ENCODE measurements around the gene DNASE1L2. TPM values are rescaled to one million over a fixed set of nuclear protein-coding genes. Genes with fewer than 3 reads are reported as not detected.
A peak's percentile ranks its signal among the peaks of the same experiment; 100 is the strongest.
"Not testable (repeated sequence)": the region's sequence is repeated elsewhere in the genome, so short reads cannot be mapped to it uniquely, and the experiment has no call there.

DNASE1L2 gene
- total and polyA plus RNA-seq, 9 donors, result 0.60 to 1.2 (median 0.85) TPM

DNA sequence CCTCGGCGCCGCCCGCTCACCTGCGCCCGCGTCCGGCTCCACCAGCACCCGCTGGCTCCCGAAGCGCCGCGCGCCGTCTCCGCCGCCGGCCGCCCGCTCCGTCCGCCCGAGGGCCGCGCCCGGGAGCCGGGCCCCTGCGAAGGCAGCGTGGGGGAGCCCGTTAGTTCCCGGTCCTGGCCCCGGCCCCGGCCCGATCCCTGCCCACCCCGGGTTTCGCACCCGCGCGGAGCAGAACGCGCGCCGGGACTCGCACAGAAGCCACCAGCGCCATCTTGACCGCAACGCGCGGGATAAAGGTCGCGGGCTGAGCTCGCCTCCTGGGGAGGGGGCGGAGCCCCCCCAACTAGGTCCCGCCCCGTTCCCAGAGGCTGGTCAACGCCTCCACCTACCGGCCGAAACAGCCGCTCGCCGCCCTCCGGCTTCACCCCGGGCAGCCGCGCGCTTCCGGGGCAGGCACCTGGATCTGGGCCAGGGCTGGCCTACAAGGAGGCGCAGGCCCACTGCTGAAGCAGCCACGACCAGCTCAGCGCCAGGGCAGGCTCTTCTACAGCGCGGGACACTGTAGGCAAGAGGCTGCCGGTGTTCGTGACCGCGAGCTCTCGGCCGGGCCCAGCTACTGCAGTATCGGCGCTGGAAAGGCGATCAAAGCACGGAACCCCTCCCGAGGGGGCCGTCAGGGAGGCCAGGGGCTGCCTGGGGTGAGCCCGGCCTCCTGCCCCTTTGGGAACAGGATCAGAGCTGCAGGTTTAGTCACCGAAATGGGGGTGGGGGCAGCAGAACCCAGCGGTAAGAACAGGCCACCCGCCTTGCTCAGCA, 15.3 kb downstream of the DNASE1L2 start, which contains the start of gene ECI1:
Gene ECI1 (minus strand): TSS at position 292 of the 816 bp plus-strand sequence. CDS start 21 bp downstream, at position 271.
- WGBS (ENCODE audit: insufficient coverage), result 2% methylated on average over 85 of the region's 88 CpGs
- peak; percentile 97 for DNase-seq
- Histone ChIP-seq H3K27ac (ENCODE audit: low read length) (peak within 1 kb of the TSS; percentile 81), H3K9me3 (replicated peaks; ENCODE audit: control insufficient read depth, low read depth, low read length) (no peaks in the 10 kb centered on the region), H3K4me3 (ENCODE audit: low read length) (peak within 1 kb of the TSS; percentile 68), H3K36me3 (ENCODE audit: control insufficient read depth, insufficient read depth, low read length) (peaks cover 55% of the 10 kb centered on the region), H3K27me3 (ENCODE audit: control insufficient read depth, insufficient read depth, low read length) (no peaks in the 10 kb centered on the region), H3K4me1 (ENCODE audit: control insufficient read depth, insufficient read depth, low read length) (peaks cover 16% of the 10 kb centered on the region)

DNA sequence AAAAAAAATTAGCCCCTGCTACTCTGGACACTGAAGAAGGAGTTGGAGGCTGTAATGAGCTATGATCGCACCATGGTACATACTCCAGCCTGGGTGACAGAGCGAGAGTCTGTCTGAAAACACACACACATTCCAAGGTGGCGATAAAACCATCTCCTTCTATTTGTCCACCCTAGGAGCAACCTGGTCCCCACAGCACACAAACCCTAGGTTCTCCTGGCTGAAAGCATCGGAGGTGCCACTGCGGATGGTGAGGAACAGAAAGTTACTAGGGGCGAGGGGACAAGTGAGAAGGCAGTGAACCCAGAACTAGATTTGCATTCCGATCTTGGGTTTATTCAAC, 16.5 kb downstream of the DNASE1L2 start:
- DNase-seq, result no peak
- WGBS (ENCODE audit: insufficient coverage), result no CpG with 5 or more reads among the region's 7 CpGs
- peaks cover 56% of the 10 kb centered on the region for H3K36me3 ChIP-seq (ENCODE audit: control insufficient read depth, insufficient read depth, low read length)
- H3K27me3 ChIP-seq (ENCODE audit: control insufficient read depth, insufficient read depth, low read length), result no peaks in the 10 kb centered on the region
- no peak overlapping the region for H3K27ac ChIP-seq (ENCODE audit: low read length)
- peaks cover 16% of the 10 kb centered on the region for H3K4me1 ChIP-seq (ENCODE audit: control insufficient read depth, insufficient read depth, low read length)
- no peaks in the 10 kb centered on the region for H3K9me3 ChIP-seq (replicated peaks; ENCODE audit: control insufficient read depth, low read depth, low read length)
- H3K4me3 ChIP-seq (ENCODE audit: low read length), result no peak overlapping the region

DNA sequence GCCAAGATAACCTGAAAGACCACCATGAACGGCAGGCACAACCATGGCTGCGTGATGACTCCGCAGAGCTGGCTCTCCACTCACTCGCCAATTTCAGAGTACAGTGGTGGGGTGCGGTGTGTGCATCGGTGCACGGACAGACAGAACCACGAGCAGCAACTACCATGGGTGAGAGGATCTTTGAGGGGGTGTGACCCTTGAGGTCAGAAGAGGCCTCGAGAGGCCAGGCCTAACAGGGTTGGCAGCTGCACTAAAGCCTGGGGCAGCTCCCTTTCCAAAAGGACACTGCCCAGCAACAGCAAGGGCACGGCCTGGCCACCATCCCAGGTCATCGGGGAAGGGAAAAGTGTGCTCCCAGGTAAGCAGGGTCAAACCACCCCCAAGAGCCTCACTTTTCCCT, 17.0 kb downstream of the DNASE1L2 start:
- no peak overlapping the region for H3K4me3 ChIP-seq (ENCODE audit: low read length)
- peaks cover 16% of the 10 kb centered on the region for H3K4me1 ChIP-seq (ENCODE audit: control insufficient read depth, insufficient read depth, low read length)
- WGBS (ENCODE audit: insufficient coverage), result 84% methylated on average over 8 of the region's 11 CpGs
- H3K27me3 ChIP-seq (ENCODE audit: control insufficient read depth, insufficient read depth, low read length), result no peaks in the 10 kb centered on the region
- no peak for DNase-seq
- peaks cover 59% of the 10 kb centered on the region for H3K36me3 ChIP-seq (ENCODE audit: control insufficient read depth, insufficient read depth, low read length)
- H3K27ac ChIP-seq (ENCODE audit: low read length), result no peak overlapping the region
- H3K9me3 ChIP-seq (replicated peaks; ENCODE audit: control insufficient read depth, low read depth, low read length), result no peaks in the 10 kb centered on the region

DNA sequence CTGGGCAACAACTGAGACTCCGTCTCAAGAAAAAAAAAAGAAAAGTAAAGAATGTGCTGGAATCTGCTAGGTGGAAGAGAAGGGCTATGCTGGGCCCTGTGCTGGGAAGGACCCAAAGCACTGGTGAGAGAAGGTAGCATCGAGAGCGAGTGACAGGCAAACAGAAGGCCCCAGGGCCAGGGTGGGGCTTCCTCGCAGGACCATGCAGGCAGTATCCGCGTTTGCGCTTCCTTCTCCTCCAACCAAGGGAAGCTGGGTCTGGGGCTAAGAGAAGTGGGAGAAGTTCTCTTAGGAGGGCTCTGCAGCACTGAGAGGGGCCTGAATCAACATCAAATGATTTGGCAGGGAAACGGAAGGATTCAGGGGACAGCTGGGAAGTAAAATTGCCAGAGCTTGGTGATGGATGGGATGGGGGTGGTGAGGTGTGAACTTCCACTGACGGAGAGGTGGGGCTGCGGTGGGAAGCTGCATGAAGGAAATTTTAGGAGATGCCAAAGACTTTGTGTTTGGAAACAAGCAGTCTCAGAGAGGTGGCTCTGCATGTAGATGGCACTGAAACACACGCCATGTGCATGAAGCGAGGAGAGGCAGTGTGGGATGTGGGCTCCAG, 20.4 kb downstream of the DNASE1L2 start:
- DNase-seq, result no peak

DNA sequence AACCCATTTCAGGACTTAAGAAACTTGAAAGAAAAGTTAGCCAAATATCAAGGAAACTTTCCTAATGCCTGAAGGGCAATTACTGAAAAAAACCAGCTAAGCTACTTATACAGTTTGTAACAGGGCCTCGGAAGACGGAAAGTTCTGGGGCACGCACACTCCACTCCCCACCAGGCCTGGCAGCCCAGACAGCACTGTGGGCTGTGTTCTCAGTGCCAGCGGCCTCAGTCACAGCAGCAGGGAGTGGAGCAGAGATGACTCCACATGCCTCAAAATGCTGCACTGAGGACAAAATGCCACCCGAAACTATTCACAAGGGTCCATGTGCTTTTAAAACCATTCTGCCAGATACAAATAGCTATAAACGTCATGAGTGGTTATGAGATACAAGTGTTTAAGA, 21.5 kb downstream of the DNASE1L2 start:
- Histone ChIP-seq H3K36me3 (ENCODE audit: control insufficient read depth, insufficient read depth, low read length) (peaks cover 77% of the 10 kb centered on the region), H3K4me1 (ENCODE audit: control insufficient read depth, insufficient read depth, low read length) (no peaks in the 10 kb centered on the region), H3K4me3 (ENCODE audit: low read length) (no peak overlapping the region), H3K27me3 (ENCODE audit: control insufficient read depth, insufficient read depth, low read length) (no peaks in the 10 kb centered on the region), H3K27ac (ENCODE audit: low read length) (no peak overlapping the region), H3K9me3 (replicated peaks; ENCODE audit: control insufficient read depth, low read depth, low read length) (no peaks in the 10 kb centered on the region)
- no peak for DNase-seq
- 97% methylated on average over 4 of the region's 6 CpGs for WGBS (ENCODE audit: insufficient coverage)

More for the DNA sequence above, 20.4 kb downstream of the DNASE1L2 start:
- Histone ChIP-seq H3K27me3 (ENCODE audit: control insufficient read depth, insufficient read depth, low read length) (no peaks in the 10 kb centered on the region), H3K4me1 (ENCODE audit: control insufficient read depth, insufficient read depth, low read length) (peaks cover 7% of the 10 kb centered on the region), H3K9me3 (replicated peaks; ENCODE audit: control insufficient read depth, low read depth, low read length) (no peaks in the 10 kb centered on the region), H3K36me3 (ENCODE audit: control insufficient read depth, insufficient read depth, low read length) (peaks cover 69% of the 10 kb centered on the region), H3K4me3 (ENCODE audit: low read length) (no peak overlapping the region), H3K27ac (ENCODE audit: low read length) (no peak overlapping the region)
- WGBS (ENCODE audit: insufficient coverage), result 76% methylated on average over 8 of the region's 12 CpGs

DNA sequence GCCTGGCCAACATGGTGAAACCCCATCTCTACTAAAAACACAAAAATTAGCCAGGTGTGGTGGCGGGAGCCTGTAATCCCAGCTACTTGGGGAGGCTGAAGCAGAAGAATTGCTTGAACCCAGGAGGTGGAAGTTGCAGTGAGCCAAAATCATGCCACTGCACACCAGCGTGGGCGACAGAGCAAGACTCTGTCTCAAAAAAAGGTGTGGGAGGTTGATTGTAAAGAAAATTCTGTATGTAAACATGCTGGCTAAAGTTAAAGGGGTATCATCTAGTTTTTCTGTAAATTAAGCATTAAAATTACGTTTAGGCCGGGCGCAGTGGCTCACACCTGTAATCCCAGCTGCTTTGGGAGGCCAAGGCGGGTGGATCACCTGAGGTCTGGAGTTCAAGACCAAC, 22.3 kb downstream of the DNASE1L2 start:
- not testable (repeated sequence) for H3K27me3 ChIP-seq (ENCODE audit: control insufficient read depth, insufficient read depth, low read length); H3K4me3 ChIP-seq (ENCODE audit: low read length); H3K9me3 ChIP-seq (replicated peaks; ENCODE audit: control insufficient read depth, low read depth, low read length); H3K4me1 ChIP-seq (ENCODE audit: control insufficient read depth, insufficient read depth, low read length); DNase-seq; H3K27ac ChIP-seq (ENCODE audit: low read length)
- 95% methylated on average over 6 of the region's 7 CpGs for WGBS (ENCODE audit: insufficient coverage)
- H3K36me3 ChIP-seq (ENCODE audit: control insufficient read depth, insufficient read depth, low read length), result peaks cover 78% of the 10 kb centered on the region

DNA sequence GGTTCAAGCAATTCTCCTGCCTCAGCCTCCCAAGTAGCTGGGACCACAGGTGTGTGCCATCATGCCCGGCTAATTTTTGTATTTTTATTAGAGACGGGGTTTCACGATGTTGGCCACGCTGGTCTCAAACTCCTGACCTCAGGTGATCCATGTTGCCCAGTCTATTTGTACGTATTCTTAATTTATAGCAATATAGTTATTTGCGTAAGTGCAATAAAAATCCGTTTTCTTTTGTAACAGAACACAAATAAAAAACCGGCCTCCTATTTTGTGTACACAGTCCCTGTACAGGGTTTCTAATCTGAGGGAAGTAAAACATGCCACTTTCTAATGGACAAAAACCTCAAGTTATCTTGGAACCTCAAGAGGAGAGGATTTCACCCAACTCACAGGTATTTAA, 24.0 kb downstream of the DNASE1L2 start:
- H3K27me3 ChIP-seq (ENCODE audit: control insufficient read depth, insufficient read depth, low read length), result no peaks in the 10 kb centered on the region
- H3K4me1 ChIP-seq (ENCODE audit: control insufficient read depth, insufficient read depth, low read length), result no peaks in the 10 kb centered on the region
- H3K27ac ChIP-seq (ENCODE audit: low read length), result no peak overlapping the region
- peaks cover 76% of the 10 kb centered on the region for H3K36me3 ChIP-seq (ENCODE audit: control insufficient read depth, insufficient read depth, low read length)
- WGBS (ENCODE audit: insufficient coverage), result no CpG with 5 or more reads among the region's 8 CpGs
- no peak for DNase-seq
- H3K4me3 ChIP-seq (ENCODE audit: low read length), result no peak overlapping the region
- H3K9me3 ChIP-seq (replicated peaks; ENCODE audit: control insufficient read depth, low read depth, low read length), result no peaks in the 10 kb centered on the region

DNA sequence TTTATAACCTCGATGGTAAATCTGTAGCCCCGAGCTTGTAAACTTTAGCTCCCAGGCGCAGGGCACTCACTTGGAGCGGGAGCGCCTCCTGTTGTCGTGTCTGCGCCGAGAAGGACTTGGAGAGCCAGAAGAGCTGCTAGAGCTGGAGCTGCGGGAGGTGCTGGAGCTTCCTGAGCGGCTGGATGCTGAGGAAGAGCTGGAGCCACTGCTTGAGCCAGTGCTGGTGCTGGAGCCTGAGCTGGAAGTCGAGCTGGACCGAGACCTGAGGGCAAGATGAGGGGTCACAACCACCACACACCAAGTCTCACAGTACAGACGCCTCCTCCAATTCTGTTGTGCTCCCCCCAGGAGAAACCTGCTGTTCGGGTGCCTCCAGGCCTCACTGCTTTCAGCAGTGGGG, 26.8 kb downstream of the DNASE1L2 start:
- not testable (repeated sequence) for H3K4me1 ChIP-seq (ENCODE audit: control insufficient read depth, insufficient read depth, low read length); H3K27ac ChIP-seq (ENCODE audit: low read length); H3K9me3 ChIP-seq (replicated peaks; ENCODE audit: control insufficient read depth, low read depth, low read length); H3K4me3 ChIP-seq (ENCODE audit: low read length); H3K27me3 ChIP-seq (ENCODE audit: control insufficient read depth, insufficient read depth, low read length); DNase-seq
- H3K36me3 ChIP-seq (ENCODE audit: control insufficient read depth, insufficient read depth, low read length), result peaks cover 49% of the 10 kb centered on the region
- 86% methylated on average over 11 of the region's 14 CpGs for WGBS (ENCODE audit: insufficient coverage)

DNA sequence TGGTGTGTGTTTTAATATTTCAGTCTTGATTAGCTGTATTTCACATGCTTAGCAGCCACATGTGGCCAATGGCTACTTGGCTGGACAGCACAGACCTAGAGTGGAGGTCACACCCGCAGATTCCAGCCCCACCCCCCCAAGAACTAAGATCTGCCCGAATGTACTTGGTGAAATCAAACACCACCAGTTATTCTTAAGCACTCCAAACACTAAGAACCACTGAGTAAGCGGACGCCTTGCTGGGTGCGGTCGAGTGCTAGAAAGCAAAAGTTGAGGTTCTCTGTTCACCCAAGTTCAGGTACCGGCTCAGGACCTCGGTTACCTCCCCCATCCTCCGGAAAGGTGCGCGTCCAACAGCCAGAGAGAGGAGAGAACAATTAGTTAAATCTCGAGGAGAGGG, 30.6 kb downstream of the DNASE1L2 start:
- not testable (repeated sequence) for H3K9me3 ChIP-seq (replicated peaks; ENCODE audit: control insufficient read depth, low read depth, low read length); DNase-seq; H3K27me3 ChIP-seq (ENCODE audit: control insufficient read depth, insufficient read depth, low read length); H3K27ac ChIP-seq (ENCODE audit: low read length)
- Histone ChIP-seq H3K36me3 (ENCODE audit: control insufficient read depth, insufficient read depth, low read length) (peaks cover 31% of the 10 kb centered on the region), H3K4me1 (ENCODE audit: control insufficient read depth, insufficient read depth, low read length) (peaks cover 27% of the 10 kb centered on the region), H3K4me3 (ENCODE audit: low read length) (peak overlapping the region; percentile 77)
- no CpG with 5 or more reads among the region's 12 CpGs for WGBS (ENCODE audit: insufficient coverage)

DNA sequence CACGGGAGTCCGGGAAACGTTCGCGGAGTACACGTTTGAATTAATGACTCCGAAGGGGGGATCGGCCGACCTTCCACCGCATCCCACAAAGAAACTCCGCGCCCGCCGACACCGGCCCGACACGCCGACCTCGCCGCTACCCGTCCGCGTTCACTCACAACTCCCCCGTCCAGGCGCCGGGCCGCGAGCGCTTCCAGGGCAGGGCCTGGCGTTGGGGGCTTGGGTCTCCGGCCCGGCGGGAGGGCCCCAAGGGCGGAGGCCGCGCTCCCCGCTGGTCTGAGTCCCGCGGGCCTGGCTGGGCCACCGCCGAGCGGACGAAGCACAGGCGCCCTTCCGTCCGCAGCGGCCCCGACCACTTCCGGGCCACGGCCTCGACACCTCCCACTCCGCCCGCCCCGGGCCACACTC, 31.3 kb downstream of the DNASE1L2 start:
- H3K36me3 ChIP-seq (ENCODE audit: control insufficient read depth, insufficient read depth, low read length), result peaks cover 24% of the 10 kb centered on the region
- H3K4me3 ChIP-seq (ENCODE audit: low read length), result peak overlapping the region; percentile 77
- H3K4me1 ChIP-seq (ENCODE audit: control insufficient read depth, insufficient read depth, low read length), result peaks cover 27% of the 10 kb centered on the region
- H3K9me3 ChIP-seq (replicated peaks; ENCODE audit: control insufficient read depth, low read depth, low read length); H3K27me3 ChIP-seq (ENCODE audit: control insufficient read depth, insufficient read depth, low read length); DNase-seq: not testable (repeated sequence)
- H3K27ac ChIP-seq (ENCODE audit: low read length), result peak overlapping the region; percentile 97
- WGBS (ENCODE audit: insufficient coverage), result 0% methylated on average over 47 of the region's 54 CpGs

All from muscle of leg (tissue), 11 donors.